AG10803 (cell line): ENCODE data around the gene PCOLCE2.

Source experiments
- DNase-seq: peaks from one replicate; pipeline ENCODE4 v3.0.0; 2010; ENCODE audit warnings: low read depth
- H3K4me3 ChIP-seq: 2 replicates; pipeline ENCODE4 v1.5.1; 2011; ENCODE audit warnings: mild to moderate bottlenecking, low read length, control low read depth
- CTCF ChIP-seq: conservative IDR thresholded peaks from 2 replicates; pipeline ENCODE4 v1.5.1; 2011; ENCODE audit warnings: mild to moderate bottlenecking, low read length, control low read depth, inconsistent platforms

Gene PCOLCE2

GRCh38 chr3:142888481-142889211 is at the start of gene PCOLCE2:
PCOLCE2 (minus strand) TSS chr3:142889083; CDS start chr3:142888896, 187 bp downstream.
- H3K4me3 ChIP-seq: peak within 1 kb of the TSS; percentile 64
- peak; percentile 15 for DNase-seq
- no peak; the same call in 1 of the 2 replicates for TF ChIP-seq CTCF

- DNase-seq: no peak
- TF ChIP-seq CTCF: no peak
- no peak overlapping the region for H3K4me3 ChIP-seq
These were observed 47.1 kb upstream of the PCOLCE2 start for GRCh38 chr3:142935963-142936362.

GRCh38 chr3:142934887-142935269 is 46.0 kb upstream of the PCOLCE2 start:
- no peak for TF ChIP-seq CTCF
- DNase-seq: no peak

GRCh38 chr3:142934128-142934886 is 45.4 kb upstream of the PCOLCE2 start:
- DNase-seq: no peak
- no peak for TF ChIP-seq CTCF
- no peak overlapping the region for H3K4me3 ChIP-seq

More at GRCh38 chr3:142934887-142935269, 46.0 kb upstream of the PCOLCE2 start:
- H3K4me3 ChIP-seq: no peak overlapping the region

GRCh38 chr3:142931222-142931621 is 42.3 kb upstream of the PCOLCE2 start:
- DNase-seq: no peak
- no peak overlapping the region for H3K4me3 ChIP-seq
- TF ChIP-seq CTCF: no peak

GRCh38 chr3:142930463-142930862 is 41.6 kb upstream of the PCOLCE2 start:
- DNase-seq: no peak
- TF ChIP-seq CTCF: peak; percentile 24
- H3K4me3 ChIP-seq: no peak overlapping the region

GRCh38 chr3:142929890-142930289 is 41.0 kb upstream of the PCOLCE2 start:
- no peak for TF ChIP-seq CTCF
- no peak overlapping the region for H3K4me3 ChIP-seq
- DNase-seq: no peak
